ENCODE measurements around the gene KLHL2.
"Not testable (repeated sequence)": the region's sequence is repeated elsewhere in the genome, so short reads cannot be mapped to it uniquely, and the experiment has no call there.

KLHL2 gene

DNA sequence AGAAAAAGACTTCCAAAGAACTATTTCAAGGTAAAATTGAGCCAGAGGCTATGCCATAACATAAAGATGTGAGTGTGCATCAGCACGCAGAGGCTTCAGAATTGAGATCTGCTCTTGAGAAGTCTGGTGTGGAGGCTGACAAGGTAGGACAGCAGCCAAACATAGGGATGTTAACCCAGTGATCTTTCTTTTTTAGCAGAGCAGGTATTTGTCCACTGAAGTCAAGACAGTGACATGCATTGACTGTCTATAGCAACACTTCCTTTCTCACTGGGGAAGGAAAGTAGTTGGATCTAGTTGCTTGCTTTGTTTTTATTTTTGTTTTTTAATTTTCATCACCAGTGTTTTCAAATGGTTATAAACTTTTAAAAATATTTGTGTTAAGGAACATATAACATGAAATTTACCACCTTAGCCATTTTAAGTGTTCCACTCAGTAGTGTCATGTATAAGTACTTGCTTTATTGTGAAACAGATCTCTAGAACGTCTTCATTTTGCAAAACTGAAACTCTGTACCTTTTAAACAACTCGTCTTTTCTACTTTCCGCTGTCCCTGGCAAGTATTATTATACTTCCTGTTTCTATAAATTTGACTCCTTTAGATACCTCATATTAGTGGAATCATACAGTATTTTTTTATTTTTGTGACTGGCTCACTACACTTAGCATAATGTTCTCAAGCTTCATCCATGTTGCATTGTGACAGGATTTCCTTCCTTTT is 79.4 kb downstream of the KLHL2 start:
- not testable (repeated sequence) for DNase-seq (ENCODE audit: extremely low read depth in 1 of 2, low read depth in 1 of 2)

GRCh38 chr4:165288226-165288625 is 80.9 kb downstream of the KLHL2 start:
- no peak for DNase-seq (ENCODE audit: extremely low read depth in 1 of 2, low read depth in 1 of 2)

DNA sequence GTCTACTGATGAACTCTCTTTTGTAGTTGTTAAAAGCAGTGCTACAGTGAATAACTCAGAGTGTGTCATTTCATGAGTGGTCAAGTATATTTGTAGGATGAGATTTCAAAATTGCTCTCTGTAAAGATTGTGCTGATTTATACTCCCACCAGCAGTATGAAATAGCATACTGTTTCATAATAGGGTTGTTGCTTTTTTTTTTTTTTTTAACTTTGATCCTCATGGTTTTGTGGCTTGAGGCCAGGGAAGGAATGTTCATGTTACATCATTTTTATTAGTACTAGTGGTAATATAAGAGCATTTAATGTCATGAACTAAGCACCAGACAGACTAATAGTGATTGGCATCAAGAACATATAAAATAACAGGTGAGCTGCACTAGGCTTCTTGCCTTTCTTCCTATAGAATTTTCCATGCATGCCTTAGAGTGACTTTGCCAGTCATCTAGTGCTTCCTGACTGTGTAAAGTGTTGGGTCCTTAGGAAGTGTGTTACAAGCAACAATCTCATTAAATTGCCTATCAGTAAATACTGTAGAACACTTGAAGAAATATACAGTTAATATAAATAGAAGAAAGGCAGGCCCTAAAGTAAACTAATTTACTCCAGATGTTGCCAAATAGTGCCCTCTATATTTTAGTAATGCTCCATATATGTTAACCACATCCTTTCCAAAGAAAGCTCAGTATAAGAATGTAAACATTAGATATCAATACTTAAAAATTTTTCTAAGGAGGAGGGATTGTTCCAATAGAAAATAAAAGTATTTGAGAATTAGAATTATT is 81.5 kb downstream of the KLHL2 start:
- DNase-seq (ENCODE audit: extremely low read depth in 1 of 2, low read depth in 1 of 2) = no peak

- DNase-seq (ENCODE audit: extremely low read depth in 1 of 2, low read depth in 1 of 2) = no peak
Observed at GRCh38 chr4:165289423-165289785, 82.0 kb downstream of the KLHL2 start.

- no peak for DNase-seq (ENCODE audit: extremely low read depth in 1 of 2, low read depth in 1 of 2)
Observed at GRCh38 chr4:165293061-165293460, 85.7 kb downstream of the KLHL2 start.

DNA sequence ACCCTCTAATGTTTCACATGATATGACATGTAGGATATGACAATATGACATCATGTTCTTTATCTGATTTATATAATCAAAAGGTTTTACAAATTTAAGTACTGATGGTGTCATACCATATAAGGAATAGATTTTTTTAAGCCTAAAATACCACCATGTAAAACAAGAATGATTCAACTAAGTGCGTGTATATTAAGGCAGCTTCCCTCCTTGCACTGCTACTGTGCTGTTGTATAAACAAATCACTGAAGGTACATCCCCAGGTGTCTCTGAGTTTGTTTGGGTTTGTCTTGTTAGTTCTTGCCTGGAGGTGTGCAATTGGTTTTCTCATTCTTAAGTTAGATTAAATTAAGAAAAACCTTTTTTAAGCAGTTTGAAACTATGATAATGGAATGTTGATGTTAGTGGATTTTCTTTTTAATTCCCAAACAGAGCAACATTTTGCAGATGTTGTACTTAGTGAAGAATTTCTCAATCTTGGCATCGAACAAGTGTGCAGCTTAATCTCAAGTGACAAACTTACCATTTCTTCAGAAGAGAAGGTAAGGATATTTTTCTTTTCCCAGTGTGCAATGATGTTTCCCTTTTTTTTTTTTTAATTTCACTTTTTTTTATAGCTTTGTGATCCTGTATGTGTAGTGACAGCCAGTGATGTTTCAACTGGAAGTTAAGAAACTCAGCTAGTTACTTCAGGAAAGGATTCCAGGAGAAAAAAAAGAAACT is 86.7 kb downstream of the KLHL2 start:
- no peak for DNase-seq (ENCODE audit: extremely low read depth in 1 of 2, low read depth in 1 of 2)

DNA sequence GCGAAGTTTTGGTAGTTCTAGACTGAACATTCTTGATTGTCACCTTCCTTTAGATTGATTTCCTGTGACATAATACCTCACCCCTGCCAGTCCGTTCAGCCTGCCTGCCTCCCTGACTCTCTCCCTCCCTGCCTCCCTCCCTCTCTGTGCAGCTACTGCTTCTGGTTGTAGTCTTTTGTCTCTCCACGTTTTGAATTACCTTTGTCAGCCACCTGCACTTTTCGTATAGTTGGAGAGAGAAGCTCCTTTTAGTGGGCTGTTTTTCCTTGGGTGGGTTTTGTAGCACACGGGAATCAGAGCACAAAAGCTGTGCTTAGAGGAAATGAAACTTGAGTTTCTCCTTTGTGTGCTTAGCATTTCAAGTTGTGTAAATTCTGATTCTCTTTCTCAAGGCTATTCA is 87.5 kb downstream of the KLHL2 start:
- DNase-seq (ENCODE audit: extremely low read depth in 1 of 2, low read depth in 1 of 2) = no peak

GRCh38 chr4:165297626-165298025 is 90.3 kb downstream of the KLHL2 start:
- no peak for DNase-seq (ENCODE audit: extremely low read depth in 1 of 2, low read depth in 1 of 2)

DNA sequence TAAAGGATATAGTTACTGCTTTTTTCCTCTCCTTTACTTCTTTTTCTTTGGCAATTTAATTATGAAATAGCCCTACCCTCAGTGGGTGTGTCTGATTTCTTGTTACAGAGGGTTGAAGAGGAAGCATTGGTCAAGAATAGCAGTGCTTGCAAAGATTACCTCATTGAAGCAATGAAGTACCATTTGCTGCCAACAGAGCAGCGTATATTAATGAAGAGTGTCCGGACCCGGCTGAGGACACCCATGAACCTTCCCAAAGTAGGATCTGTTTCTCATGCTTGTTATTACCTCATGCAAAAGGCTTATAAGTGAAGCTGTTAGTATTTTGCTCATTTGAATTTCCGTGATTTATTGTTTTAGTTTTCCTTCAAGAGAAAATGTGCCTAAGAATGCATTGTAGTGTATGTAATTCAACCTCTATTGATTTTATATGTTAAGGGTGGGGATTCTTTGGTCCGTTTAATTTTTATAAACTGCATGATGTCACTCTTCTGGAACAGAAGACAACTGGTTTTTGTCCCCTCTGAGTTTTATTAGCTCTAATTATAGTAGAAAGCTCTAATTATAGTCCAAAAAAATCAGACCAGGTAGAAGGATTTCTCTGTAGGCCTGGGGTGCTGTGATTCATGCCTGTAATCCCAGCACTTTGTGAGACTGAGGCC is 92.2 kb downstream of the KLHL2 start:
- DNase-seq (ENCODE audit: extremely low read depth in 1 of 2, low read depth in 1 of 2) = no peak

- no peak for DNase-seq (ENCODE audit: extremely low read depth in 1 of 2, low read depth in 1 of 2)
Observed at GRCh38 chr4:165301833-165302232, 94.5 kb downstream of the KLHL2 start.

DNA sequence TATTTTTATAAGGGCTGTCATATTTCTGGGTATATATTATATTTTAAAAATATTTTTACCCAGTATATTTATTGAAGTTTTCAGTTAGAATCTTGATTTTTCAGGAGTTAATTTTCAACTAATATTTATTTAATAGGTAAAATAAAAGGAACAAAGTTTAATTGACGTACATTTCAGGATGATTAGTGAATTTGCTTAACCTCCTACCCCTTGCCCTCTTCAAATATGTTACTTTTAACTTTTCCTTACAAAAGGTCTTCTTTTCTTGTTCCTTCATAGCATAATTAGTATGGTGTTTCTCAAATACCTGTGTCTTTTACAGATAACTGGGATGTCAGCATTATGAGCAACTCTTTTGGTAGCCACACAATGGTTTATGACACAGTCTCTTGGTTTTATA is 95.3 kb downstream of the KLHL2 start:
- DNase-seq (ENCODE audit: extremely low read depth in 1 of 2, low read depth in 1 of 2) = no peak

DNA sequence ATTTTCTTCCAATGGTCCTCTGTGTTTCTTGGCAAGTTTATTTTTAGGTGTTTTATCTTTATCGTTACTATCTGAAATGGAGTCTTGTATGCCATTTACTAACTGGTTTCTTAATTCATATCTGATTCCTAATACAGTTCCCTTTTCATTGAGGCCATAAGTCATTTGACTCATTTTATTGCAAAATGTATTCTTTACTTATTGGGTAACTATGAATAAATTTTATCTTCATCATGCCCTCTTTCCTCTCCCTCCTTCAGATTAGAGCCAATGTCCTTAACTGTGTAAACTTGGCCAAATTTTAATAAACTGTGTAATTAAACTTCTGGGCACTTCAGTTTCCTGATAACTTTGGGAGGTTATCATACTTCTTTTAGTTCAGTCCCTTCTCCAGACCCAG is 100.8 kb downstream of the KLHL2 start:
- no peak for DNase-seq (ENCODE audit: extremely low read depth in 1 of 2, low read depth in 1 of 2)

GRCh38 chr4:165308606-165309005 is 101.2 kb downstream of the KLHL2 start:
- no peak for DNase-seq (ENCODE audit: extremely low read depth in 1 of 2, low read depth in 1 of 2)

DNA sequence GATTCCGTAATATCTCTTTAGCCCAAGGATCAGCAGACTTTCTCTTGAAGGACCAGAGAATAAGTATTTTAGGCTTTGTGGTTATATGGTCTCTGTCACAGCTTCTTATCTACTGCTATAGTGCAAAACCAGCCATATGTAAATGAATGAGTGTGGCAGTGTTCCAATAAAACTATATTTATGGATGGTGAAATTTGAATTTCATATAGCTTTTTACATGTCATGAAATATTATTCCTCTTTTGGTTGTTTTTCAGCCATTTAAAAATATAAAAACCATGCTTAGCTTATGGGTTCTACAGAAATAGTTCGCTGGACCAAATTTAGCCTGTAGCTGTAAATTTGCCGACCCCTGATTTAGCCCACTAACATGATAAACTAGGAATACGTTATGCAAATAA is 102.1 kb downstream of the KLHL2 start:
- no peak for DNase-seq (ENCODE audit: extremely low read depth in 1 of 2, low read depth in 1 of 2)

GRCh38 chr4:165312506-165312905 is 105.1 kb downstream of the KLHL2 start:
- no peak for DNase-seq (ENCODE audit: extremely low read depth in 1 of 2, low read depth in 1 of 2)

GRCh38 chr4:165319030-165319429 is 111.7 kb downstream of the KLHL2 start:
- DNase-seq (ENCODE audit: extremely low read depth in 1 of 2, low read depth in 1 of 2) = no peak

DNA sequence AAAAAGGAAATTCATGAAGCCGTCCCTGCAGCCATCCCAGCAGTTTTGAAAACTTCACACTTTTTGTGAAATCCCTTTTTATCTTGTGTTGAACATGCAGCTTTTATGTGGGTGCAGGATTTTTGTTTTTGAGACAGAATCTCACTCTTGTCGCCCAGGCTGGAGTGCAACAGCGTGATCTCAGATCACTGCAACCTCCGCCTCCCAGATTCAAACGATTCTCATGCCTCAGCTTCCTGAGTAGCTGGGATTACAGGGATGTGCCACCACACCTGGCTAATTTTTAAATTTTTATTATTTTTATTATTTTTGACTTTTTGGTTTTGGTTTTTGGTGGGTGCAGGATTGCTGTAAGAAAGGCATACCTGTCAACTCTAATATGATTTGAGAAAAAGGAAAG is 112.1 kb downstream of the KLHL2 start:
- no peak for DNase-seq (ENCODE audit: extremely low read depth in 1 of 2, low read depth in 1 of 2)

GRCh38 chr4:165324236-165324917 is 117.0 kb downstream of the KLHL2 start:
- DNase-seq (ENCODE audit: extremely low read depth in 1 of 2, low read depth in 1 of 2) = no peak

DNA sequence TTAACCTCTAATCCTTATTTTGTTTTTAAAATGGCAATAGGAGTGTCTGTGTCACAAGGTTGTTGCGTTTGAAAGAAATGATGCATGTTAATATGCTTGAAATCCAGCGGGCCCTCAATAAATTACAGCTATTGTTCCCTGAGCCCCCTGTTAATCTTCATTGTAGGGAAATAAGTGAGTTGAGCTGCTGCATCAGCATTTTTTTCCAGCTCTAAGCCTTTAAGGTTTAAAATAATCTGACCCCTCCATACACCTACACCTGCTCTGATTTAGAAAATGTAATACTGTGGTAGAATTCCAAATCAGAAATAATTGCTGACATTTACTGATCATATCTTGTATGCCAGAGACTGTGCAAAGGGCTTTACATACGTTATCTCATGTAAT is 117.5 kb downstream of the KLHL2 start:
- no peak for DNase-seq (ENCODE audit: extremely low read depth in 1 of 2, low read depth in 1 of 2)

- no peak for DNase-seq (ENCODE audit: extremely low read depth in 1 of 2, low read depth in 1 of 2)
Observed at GRCh38 chr4:165325732-165326512, 118.6 kb downstream of the KLHL2 start.
